ENCODE data around the gene PPFIBP2. TPM values are rescaled to one million over a fixed set of nuclear protein-coding genes. Genes with fewer than 3 reads are reported as not detected.

The PPFIBP2 gene
- total RNA-seq, 1 experiment from 2014 or later = 21.5 TPM

DNA sequence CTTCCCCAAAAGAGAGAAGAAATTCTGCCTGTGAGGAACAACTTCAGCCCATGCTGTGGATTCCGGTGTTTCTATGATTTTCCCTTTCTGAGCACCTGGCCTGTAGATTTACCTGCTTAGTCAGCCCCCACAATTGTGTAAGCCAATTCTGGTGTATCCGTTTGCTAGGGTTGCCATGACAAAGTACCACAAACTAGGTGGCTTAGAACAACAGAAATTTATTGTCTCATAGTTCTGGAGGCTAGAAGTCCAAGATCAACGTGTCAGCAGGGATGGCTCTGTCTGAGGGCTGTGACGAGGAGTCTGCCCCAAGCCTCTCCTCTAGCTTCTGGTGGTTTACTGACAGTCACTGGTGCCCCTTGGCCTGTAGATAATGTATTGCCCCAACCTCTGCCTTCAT is 175.4 kb downstream of the PPFIBP2 start:
- Histone ChIP-seq H3K27me3 (ENCODE audit: control insufficient read depth, insufficient read depth, low read length) (peaks cover 54% of the 10 kb centered on the region), H3K36me3 (ENCODE audit: control insufficient read depth, insufficient read depth, low read length) (no peaks in the 10 kb centered on the region), H3K27ac (ENCODE audit: low read length) (no peak overlapping the region), H3K4me3 (ENCODE audit: low read depth in 2 of 2, low read length in 2 of 2) (no peak overlapping the region), H3K4me1 (ENCODE audit: control insufficient read depth, insufficient read depth, low read length) (no peaks in the 10 kb centered on the region), H3K9me3 (ENCODE audit: control insufficient read depth, insufficient read depth, low read depth, low read length) (no peaks in the 10 kb centered on the region)
- CTCF ChIA-PET = no interaction called here
- TF ChIP-seq, protein P1, sequence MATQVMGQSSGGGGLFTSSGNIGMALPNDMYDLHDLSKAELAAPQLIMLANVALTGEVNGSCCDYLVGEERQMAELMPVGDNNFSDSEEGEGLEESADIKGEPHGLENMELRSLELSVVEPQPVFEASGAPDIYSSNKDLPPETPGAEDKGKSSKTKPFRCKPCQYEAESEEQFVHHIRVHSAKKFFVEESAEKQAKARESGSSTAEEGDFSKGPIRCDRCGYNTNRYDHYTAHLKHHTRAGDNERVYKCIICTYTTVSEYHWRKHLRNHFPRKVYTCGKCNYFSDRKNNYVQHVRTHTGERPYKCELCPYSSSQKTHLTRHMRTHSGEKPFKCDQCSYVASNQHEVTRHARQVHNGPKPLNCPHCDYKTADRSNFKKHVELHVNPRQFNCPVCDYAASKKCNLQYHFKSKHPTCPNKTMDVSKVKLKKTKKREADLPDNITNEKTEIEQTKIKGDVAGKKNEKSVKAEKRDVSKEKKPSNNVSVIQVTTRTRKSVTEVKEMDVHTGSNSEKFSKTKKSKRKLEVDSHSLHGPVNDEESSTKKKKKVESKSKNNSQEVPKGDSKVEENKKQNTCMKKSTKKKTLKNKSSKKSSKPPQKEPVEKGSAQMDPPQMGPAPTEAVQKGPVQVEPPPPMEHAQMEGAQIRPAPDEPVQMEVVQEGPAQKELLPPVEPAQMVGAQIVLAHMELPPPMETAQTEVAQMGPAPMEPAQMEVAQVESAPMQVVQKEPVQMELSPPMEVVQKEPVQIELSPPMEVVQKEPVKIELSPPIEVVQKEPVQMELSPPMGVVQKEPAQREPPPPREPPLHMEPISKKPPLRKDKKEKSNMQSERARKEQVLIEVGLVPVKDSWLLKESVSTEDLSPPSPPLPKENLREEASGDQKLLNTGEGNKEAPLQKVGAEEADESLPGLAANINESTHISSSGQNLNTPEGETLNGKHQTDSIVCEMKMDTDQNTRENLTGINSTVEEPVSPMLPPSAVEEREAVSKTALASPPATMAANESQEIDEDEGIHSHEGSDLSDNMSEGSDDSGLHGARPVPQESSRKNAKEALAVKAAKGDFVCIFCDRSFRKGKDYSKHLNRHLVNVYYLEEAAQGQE (IDR thresholded peaks at IDR 0.05; ENCODE audit: insufficient read depth in 1 of 2, low read depth in 2 of 2, low read length in 1 of 2) = no peak
- no peak for TF ChIP-seq SIN3A (IDR thresholded peaks at IDR 0.05; ENCODE audit: borderline replicate concordance, insufficient read depth, low read depth, low read length)
- TF ChIP-seq TCF7L2 (IDR thresholded peaks at IDR 0.05; ENCODE audit: low read depth, low read length) = no peak
- no peak for TF ChIP-seq POLR2AphosphoS5 (IDR thresholded peaks at IDR 0.05; ENCODE audit: low read depth, low read length)
- TF ChIP-seq, protein P2, sequence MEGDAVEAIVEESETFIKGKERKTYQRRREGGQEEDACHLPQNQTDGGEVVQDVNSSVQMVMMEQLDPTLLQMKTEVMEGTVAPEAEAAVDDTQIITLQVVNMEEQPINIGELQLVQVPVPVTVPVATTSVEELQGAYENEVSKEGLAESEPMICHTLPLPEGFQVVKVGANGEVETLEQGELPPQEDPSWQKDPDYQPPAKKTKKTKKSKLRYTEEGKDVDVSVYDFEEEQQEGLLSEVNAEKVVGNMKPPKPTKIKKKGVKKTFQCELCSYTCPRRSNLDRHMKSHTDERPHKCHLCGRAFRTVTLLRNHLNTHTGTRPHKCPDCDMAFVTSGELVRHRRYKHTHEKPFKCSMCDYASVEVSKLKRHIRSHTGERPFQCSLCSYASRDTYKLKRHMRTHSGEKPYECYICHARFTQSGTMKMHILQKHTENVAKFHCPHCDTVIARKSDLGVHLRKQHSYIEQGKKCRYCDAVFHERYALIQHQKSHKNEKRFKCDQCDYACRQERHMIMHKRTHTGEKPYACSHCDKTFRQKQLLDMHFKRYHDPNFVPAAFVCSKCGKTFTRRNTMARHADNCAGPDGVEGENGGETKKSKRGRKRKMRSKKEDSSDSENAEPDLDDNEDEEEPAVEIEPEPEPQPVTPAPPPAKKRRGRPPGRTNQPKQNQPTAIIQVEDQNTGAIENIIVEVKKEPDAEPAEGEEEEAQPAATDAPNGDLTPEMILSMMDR (IDR thresholded peaks at IDR 0.05) = no peak
- POLR2A ChIA-PET = no interaction called here
- intact Hi-C loops (cut with micrococcal nuclease; ENCODE audit: unreplicated experiment) = no loop called here
- no TSS peak for BruUV-seq (replicated peaks)
- in situ Hi-C loops (cut with HindIII; ENCODE audit: low pct_unique_long_range_greater_than_20kb, low sequenced_read_pairs) = no loop called here
- ATAC-seq (no peak), DNase-seq (ENCODE audit: low read depth, low spot score) (no peak)

DNA sequence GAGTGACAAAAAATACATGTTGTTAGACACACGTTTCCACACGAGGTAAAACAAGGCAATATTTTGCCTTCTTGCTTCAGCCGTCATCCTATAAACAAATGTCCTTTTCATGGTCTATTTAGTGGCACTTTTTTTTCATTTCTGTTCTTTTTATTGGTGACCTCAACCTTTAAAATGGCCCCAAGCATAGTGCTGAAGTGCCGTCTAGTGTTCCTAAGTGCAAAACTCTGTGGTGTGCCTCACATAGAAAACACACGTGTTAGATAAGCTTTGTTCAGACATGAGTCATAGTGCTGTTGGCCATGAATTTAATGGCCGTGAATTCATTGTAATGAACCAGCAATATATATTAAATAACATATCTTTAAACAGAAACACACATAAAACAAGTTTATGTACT is 176.8 kb downstream of the PPFIBP2 start:
- no TSS peak for BruUV-seq (replicated peaks)
- H3K4me1 ChIP-seq (ENCODE audit: control insufficient read depth, insufficient read depth, low read length) = no peaks in the 10 kb centered on the region
- TF ChIP-seq SIN3A (IDR thresholded peaks at IDR 0.05; ENCODE audit: borderline replicate concordance, insufficient read depth, low read depth, low read length) = no peak
- no peak for TF ChIP-seq TCF7L2 (IDR thresholded peaks at IDR 0.05; ENCODE audit: low read depth, low read length)
- no peak for TF ChIP-seq POLR2AphosphoS5 (IDR thresholded peaks at IDR 0.05; ENCODE audit: low read depth, low read length)
- TF ChIP-seq, protein P2 (IDR thresholded peaks at IDR 0.05) = no peak
- TF ChIP-seq, protein P1 (IDR thresholded peaks at IDR 0.05; ENCODE audit: insufficient read depth in 1 of 2, low read depth in 2 of 2, low read length in 1 of 2) = no peak
- ChIA-PET POLR2A (no interaction called here), CTCF (no interaction called here)
- H3K4me3 ChIP-seq (ENCODE audit: low read depth in 2 of 2, low read length in 2 of 2) = no peak overlapping the region
- no peak overlapping the region for H3K27ac ChIP-seq (ENCODE audit: low read length)
- H3K9me3 ChIP-seq (ENCODE audit: control insufficient read depth, insufficient read depth, low read depth, low read length) = no peaks in the 10 kb centered on the region
- no peaks in the 10 kb centered on the region for H3K36me3 ChIP-seq (ENCODE audit: control insufficient read depth, insufficient read depth, low read length)
- in situ Hi-C loops (cut with HindIII; ENCODE audit: low pct_unique_long_range_greater_than_20kb, low sequenced_read_pairs) (no loop called here), intact Hi-C loops (cut with micrococcal nuclease; ENCODE audit: unreplicated experiment) (loop anchor here (5.0 to 10.0 kb wide), 2 partner anchors 294 to 593 kb away; partner anchors contain the start of gene EIF3F)
- peaks cover 49% of the 10 kb centered on the region for H3K27me3 ChIP-seq (ENCODE audit: control insufficient read depth, insufficient read depth, low read length)
- DNase-seq (ENCODE audit: low read depth, low spot score) (no peak), ATAC-seq (no peak)
